K562 (cell line): ENCODE results near the gene RNU11. TPM values are rescaled to one million over a fixed set of nuclear protein-coding genes. Genes with fewer than 3 reads are reported as not detected.

Experiments
- ATAC-seq: fragments of 200-7000 bp; cut with Tn5 transposase; 3 replicates; pipeline ENCODE4 v1.9.1; 2020; ENCODE audit warnings: moderate library complexity
- BruUV-seq: library from RNA; stranded (reverse); fragments of 400-500 nt; replicated peaks from 2 replicates; lab custom pipeline; 2021; lab: Mats Ljungman, UMichigan
- CTCF ChIA-PET: fragments of 300-600 bp; formaldehyde crosslinking; extraction: SDS; loops from one replicate; lab custom pipeline; 2021; ENCODE audit warnings: low intra/inter-chr PET ratio; lab: Yijun Ruan, JAX
- POLR2A ChIA-PET: fragments of 300-600, 350-650 bp; sonication (Branson Sonifier 250); formaldehyde crosslinking; extraction: SDS; loops from one replicate; lab custom pipeline; 2021; ENCODE audit warnings: antibody characterized with exemption, inconsistent platforms; lab: Yijun Ruan, JAX
- DNase-seq, 4 experiments: peaks; one replicate each; pipeline versions ENCODE4 v3.0.0 to v3.0.0-alpha.2; 2011 to 2018; ENCODE audit warnings: low spot score in 3 of 4, mixed read lengths in 3 of 4; ENCODE audit errors: extremely low read depth in 1 of 4
- FAIRE-seq: peaks from 2 replicates; lab custom pipeline; 2011; peaks lifted over from hg19 to GRCh38; lab: Jason Lieb, UNC
- H2AFZ ChIP-seq: 2 replicates; pipeline ENCODE4 v1.6.0; 2011; ENCODE audit warnings: low read depth, low read length, control low read depth, inconsistent platforms
- H3K27ac ChIP-seq: fragments of 200-600 bp; 3 replicates; pipeline ENCODE4 v1.8.0; 2011; ENCODE audit warnings: low read depth, mild to moderate bottlenecking, control low read depth, inconsistent platforms, low read length, moderate library complexity, mixed read lengths; ENCODE audit errors: extremely low read depth
- H3K27me3 ChIP-seq, 2 experiments: fragments of 300-600 bp in 1 of 2; 2 replicates in 1 of 2; 3 replicates in 1 of 2; pipeline versions ENCODE4 v1.6.0 to v1.8.0; 2011; ENCODE audit warnings: inconsistent platforms in 2 of 2, low read length in 2 of 2, mild to moderate bottlenecking in 1 of 2, mixed read lengths in 1 of 2, moderate library complexity in 1 of 2; ENCODE audit not compliant: control insufficient read depth in 2 of 2, insufficient read depth in 2 of 2
- H3K36me3 ChIP-seq: fragments of 300-600 bp; 3 replicates; pipeline ENCODE4 v1.8.0; 2011; ENCODE audit warnings: mild to moderate bottlenecking, low read length, inconsistent platforms; ENCODE audit not compliant: control insufficient read depth, insufficient read depth
- H3K4me1 ChIP-seq, 2 experiments: fragments of 200-600 bp in 1 of 2; replicated peaks in 1 of 2; 2 replicates in 1 of 2; 3 replicates in 1 of 2; pipeline versions ENCODE4 v1.5.1 to v1.8.0; 2011; ENCODE audit warnings: inconsistent platforms in 2 of 2, low read length in 2 of 2, mild to moderate bottlenecking in 1 of 2, mixed read lengths in 1 of 2, moderate library complexity in 1 of 2; ENCODE audit not compliant: control insufficient read depth in 2 of 2, insufficient read depth in 2 of 2
- H3K4me2 ChIP-seq: 2 replicates; pipeline ENCODE4 v1.6.1; 2011; ENCODE audit warnings: low read length, control low read depth, inconsistent platforms, mixed read lengths; ENCODE audit not compliant: insufficient read depth
- H3K4me3 ChIP-seq: fragments of 200-600 bp; sonication (generic), shearing (Covaris generic); 2 replicates; pipeline ENCODE4 v1.5.1; 2016; ENCODE audit warnings: control low read depth, inconsistent platforms
- H3K79me2 ChIP-seq: fragments of 200-600 bp; 3 replicates; pipeline ENCODE4 v1.8.0; 2011; ENCODE audit warnings: low read length, inconsistent platforms; ENCODE audit not compliant: control insufficient read depth, insufficient read depth
- H3K9ac ChIP-seq, 2 experiments: 2 replicates each; pipeline versions ENCODE4 v1.6.0 to v1.6.1; 2011; ENCODE audit warnings: low read depth in 2 of 2, low read length in 2 of 2, control low read depth in 1 of 2, inconsistent platforms in 1 of 2, mild to moderate bottlenecking in 1 of 2, mixed read lengths in 1 of 2; ENCODE audit not compliant: insufficient read depth in 1 of 2
- H3K9me1 ChIP-seq: one replicate; pipeline ENCODE4 v1.6.0; 2011; ENCODE audit warnings: inconsistent platforms, mild to moderate bottlenecking, low read length, moderate library complexity; ENCODE audit not compliant: control insufficient read depth, insufficient read depth
- H3K9me3 ChIP-seq: replicated peaks from 2 replicates; pipeline ENCODE4 v1.5.1; 2011; ENCODE audit warnings: low read depth, low read length, inconsistent platforms; ENCODE audit not compliant: control insufficient read depth, insufficient read depth
- H4K20me1 ChIP-seq: replicated peaks from 2 replicates; pipeline ENCODE4 v1.6.1; 2011; ENCODE audit warnings: low read length, inconsistent platforms, mixed read lengths; ENCODE audit not compliant: control insufficient read depth, insufficient read depth
- MCM5 ChIP-seq: fragments of 450-650 bp; IDR thresholded peaks from 2 replicates; pipeline ENCODE4 v1.6.1; 2016; ENCODE audit warnings: low read depth
- THRB ChIP-seq: fragments of 450-650 bp; formaldehyde crosslinking; conservative IDR thresholded peaks from 2 replicates; pipeline ENCODE4 v1.4.0; 2022; ENCODE audit warnings: mild to moderate bottlenecking, missing genetic modification characterization
- ZNF311 ChIP-seq: fragments of 250-450 bp; sonication (Bioruptor Pico); IDR thresholded peaks from 2 replicates; pipeline ENCODE4 v1.4.0; 2020; ENCODE audit warnings: mild to moderate bottlenecking, moderate library complexity
- WGBS: fragments of 100-300 bp; shearing (Covaris generic); methylation state at CpG from one replicate; pipeline ENCODE4 v1.1.6; 2016; ENCODE audit warnings: low coverage, mixed read lengths; ENCODE audit not compliant: insufficient coverage; ENCODE audit errors: missing lambda C conversion rate; 5-methylcytosine and 5-hydroxymethylcytosine counted together
- in situ Hi-C: fragments of 300-500 bp; cut with MboI; formaldehyde crosslinking; loops from 4 replicates; pipeline ENCODE4 v1.15.0; 2018; ENCODE audit warnings: inconsistent platforms, mixed read lengths
- intact Hi-C: fragments of 100-400 bp; cut with micrococcal nuclease; formaldehyde crosslinking; loops from 2 replicates; pipeline ENCODE4 v1.14.2; 2022
- polyA plus RNA-seq, 8 experiments: library from polyadenylated mRNA; depleted of rRNA in 4 of 8; stranded (reverse) in 5 of 8; unstranded in 3 of 8; fragments of >200 nt; fragmentation: Nextera tagmentation in 2 of 8; fragmentation: Illumina TruSeq in 1 of 8; extraction: Ambion mirVana in 2 of 8; extraction: Trizol in 1 of 8; gene quantifications; 2 replicates each; pipeline versions ENCODE4 v1.2.1 to v1.2.3, GENCODE V29; 2011 to 2014; ENCODE audit warnings: inconsistent platforms in 1 of 8, missing spikeins in 1 of 8
- total RNA-seq, 7 experiments: library from RNA; depleted of rRNA in 6 of 7; stranded (reverse); fragments of >200 nt in 6 of 7; fragmentation: Illumina TruSeq in 2 of 7; extraction: Trizol in 2 of 7; gene quantifications; 2 replicates each; pipeline versions ENCODE4 v1.2.1 to v1.2.3, GENCODE V29; 2011 to 2021; ENCODE audit warnings: low replicate concordance in 1 of 7

Gene RNU11
- total and polyA plus RNA-seq, 9 of the 15 experiments (the other 6 are each of a cell fraction or from before 2014, with no cell fraction given): not detected

DNA sequence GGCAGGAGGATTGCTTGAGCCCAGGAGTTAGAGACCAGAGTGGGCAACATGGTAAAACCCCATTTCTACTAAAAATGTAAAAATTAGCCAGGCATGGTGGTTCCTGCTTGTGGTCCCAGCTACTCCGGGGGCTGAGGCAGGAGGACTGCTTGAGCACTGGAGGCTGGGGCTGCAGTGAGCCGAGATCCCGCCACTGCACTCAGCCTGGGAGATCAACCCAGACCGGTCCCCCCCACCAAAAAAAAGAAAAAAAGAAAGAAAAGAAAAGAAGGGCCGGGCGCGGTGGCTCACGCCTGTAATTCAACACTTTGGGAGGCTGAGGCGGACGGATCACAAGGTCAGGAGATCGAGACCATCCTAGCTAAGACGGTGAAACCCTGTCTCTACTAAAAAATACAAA, 18.4 kb downstream of the RNU11 start:
- intact Hi-C loops: no loop called here
- Histone ChIP-seq H3K9ac (peak overlapping the region in 1 of 2 experiments; percentile 39; a peak in 1 of 4 replicates), H3K4me3 (no peak overlapping the region), H3K36me3 (no peaks in the 10 kb centered on the region), H3K9me1 (no peaks in the 10 kb centered on the region), H2AFZ (no peak overlapping the region), H3K4me2 (no peak overlapping the region), H4K20me1 (no peaks in the 10 kb centered on the region), H3K27ac (no peak overlapping the region), H3K4me1 (peaks cover 3 to 28% of the 10 kb centered on the region in 2 experiments; a peak in 4 of 5 replicates), H3K79me2 (peaks cover 32% of the 10 kb centered on the region), H3K27me3 (no peaks in the 10 kb centered on the region), H3K9me3 (no peaks in the 10 kb centered on the region)
- TF ChIP-seq MCM5 (no peak), ZNF311 (CRISPR knock-in tag) (no peak), THRB (0 out of 2 replicates have a peak, but pooled peaks have one; percentile 30)
- in situ Hi-C loops: no loop called here
- no TSS peak for BruUV-seq
- CTCF ChIA-PET: no interaction called here
- no peak for FAIRE-seq
- ATAC-seq: no peak
- POLR2A ChIA-PET: interaction anchor here (1.3 to 13.8 kb wide), 3 partner anchors 10 to 86 kb away, joined by 5 to 240 read pairs (median 6); partner anchors contain the start of gene RNU11
- WGBS: 90% methylated on average over 12 of the region's 12 CpGs
- no peak for DNase-seq
